22Rv1 (cell line): ENCODE results near the gene CHCHD4.
A peak's percentile ranks its signal among the peaks of the same experiment; 100 is the strongest.

ENCODE experiments used
- H3K27ac ChIP-seq: fragments of 450-650 bp; 2 replicates; pipeline ENCODE4 v1.5.1; 2017
- ZFX ChIP-seq: fragments of 450-650 bp; IDR thresholded peaks from 2 replicates; pipeline ENCODE4 v1.6.1; 2017; ENCODE audit warnings: antibody characterized with exemption, borderline replicate concordance
- TF ChIP-seq, protein P1 (sequence below): fragments of 450-650 bp; IDR thresholded peaks from 2 replicates; pipeline ENCODE4 v1.5.1; 2017; ENCODE audit warnings: mild to moderate bottlenecking

The CHCHD4 gene

DNA sequence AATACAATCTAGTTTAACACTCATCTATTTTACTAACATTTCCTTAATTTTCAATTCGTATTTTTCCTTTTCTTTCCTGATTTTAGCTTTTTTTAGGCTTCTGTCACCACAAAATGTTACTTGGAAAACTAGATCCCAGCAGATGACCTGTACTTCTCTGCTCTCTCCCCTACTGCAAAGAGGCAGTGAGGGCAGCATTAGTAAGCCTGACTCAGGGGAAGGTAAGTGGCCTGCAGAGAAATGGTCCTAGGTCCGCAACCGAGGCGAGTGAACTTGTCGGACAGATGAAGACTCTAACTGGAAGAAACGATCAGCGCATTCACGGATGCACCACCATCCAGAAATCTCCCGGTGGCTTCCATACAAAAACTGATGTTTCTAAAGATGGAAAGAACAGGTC, 20.6 kb upstream of the CHCHD4 start:
- no peak for TF ChIP-seq ZFX
- TF ChIP-seq, protein P1, sequence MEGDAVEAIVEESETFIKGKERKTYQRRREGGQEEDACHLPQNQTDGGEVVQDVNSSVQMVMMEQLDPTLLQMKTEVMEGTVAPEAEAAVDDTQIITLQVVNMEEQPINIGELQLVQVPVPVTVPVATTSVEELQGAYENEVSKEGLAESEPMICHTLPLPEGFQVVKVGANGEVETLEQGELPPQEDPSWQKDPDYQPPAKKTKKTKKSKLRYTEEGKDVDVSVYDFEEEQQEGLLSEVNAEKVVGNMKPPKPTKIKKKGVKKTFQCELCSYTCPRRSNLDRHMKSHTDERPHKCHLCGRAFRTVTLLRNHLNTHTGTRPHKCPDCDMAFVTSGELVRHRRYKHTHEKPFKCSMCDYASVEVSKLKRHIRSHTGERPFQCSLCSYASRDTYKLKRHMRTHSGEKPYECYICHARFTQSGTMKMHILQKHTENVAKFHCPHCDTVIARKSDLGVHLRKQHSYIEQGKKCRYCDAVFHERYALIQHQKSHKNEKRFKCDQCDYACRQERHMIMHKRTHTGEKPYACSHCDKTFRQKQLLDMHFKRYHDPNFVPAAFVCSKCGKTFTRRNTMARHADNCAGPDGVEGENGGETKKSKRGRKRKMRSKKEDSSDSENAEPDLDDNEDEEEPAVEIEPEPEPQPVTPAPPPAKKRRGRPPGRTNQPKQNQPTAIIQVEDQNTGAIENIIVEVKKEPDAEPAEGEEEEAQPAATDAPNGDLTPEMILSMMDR, result no peak
- peak overlapping the region; percentile 51 for H3K27ac ChIP-seq

DNA sequence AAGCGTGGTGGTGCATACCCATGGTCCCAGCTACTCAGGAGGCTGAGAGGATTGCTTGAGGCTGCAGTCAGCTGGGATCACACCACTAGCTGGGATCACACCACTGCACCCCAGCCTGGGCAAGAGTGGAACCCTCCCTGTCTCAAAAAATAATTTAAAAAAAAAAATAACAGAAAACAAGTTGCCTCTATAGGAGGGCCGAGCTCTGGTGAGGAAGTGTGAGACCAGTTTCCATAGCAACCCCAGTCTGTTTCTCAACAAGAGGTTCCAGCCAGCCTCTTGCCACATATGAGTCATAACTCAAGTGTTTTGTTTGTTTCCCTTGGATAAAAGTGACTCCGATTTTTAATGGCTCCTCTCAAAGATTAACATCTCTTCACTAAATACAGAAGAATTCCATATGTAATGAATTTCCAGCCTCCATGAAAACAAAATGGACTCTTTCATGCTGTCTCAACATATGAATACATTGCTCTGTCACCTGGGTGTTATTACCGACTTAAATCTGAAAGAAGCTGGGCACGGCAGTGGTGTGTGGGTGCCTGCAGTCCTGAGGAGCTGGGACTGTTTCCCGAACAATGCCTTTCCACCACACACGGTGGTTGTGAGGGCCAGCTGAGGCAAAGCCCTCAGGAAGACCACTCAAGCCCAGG, 19.9 kb upstream of the CHCHD4 start:
- TF ChIP-seq, protein P1, result no peak
- TF ChIP-seq ZFX, result no peak
- peak overlapping the region; percentile 51 for H3K27ac ChIP-seq

DNA sequence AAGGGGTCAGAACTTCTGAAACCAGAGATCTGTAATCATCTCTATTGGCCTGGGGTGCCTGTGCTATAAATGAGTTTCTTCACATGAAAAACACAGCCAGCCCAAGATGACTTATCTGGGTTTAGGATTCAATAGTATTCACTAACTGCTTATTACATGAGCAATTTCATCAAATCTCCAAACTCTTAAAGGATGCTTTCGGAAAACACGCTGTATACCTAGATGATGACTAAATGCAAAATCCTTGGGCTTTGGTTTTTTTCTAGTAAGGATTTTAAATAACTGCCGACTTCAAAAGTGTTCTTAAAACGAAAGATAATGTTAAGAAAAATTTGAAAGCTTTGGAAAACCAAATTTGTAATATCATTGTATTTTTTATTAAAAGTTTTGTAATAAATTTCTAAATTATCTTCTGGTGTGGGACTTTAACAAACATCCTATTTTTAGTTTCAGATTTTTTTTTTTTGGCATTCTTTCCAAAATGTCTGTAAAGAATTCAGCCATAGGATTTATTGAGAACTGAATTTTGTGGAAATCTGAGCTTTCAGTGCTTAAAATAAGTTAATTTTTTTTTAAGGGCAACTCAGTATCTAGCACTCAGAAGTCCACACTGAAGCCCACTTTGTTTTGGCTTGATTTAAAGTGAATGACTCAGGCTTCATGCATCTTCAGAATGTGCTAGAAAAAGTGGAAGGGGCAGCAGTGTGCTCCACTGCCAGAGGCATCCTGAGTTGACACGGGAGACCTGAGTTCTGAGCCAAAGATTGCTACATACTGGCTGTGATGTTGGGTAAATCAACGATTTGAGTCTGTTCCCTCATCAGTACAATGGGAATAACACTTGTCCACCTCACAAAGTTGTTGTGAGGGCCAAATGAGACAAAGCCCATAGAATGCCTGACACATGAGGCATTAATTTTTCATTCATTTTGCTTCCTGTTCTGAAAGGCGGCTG, 18.9 kb upstream of the CHCHD4 start:
- H3K27ac ChIP-seq, result peak overlapping the region; percentile 51
- TF ChIP-seq, protein P1, result no peak
- TF ChIP-seq ZFX, result no peak

DNA sequence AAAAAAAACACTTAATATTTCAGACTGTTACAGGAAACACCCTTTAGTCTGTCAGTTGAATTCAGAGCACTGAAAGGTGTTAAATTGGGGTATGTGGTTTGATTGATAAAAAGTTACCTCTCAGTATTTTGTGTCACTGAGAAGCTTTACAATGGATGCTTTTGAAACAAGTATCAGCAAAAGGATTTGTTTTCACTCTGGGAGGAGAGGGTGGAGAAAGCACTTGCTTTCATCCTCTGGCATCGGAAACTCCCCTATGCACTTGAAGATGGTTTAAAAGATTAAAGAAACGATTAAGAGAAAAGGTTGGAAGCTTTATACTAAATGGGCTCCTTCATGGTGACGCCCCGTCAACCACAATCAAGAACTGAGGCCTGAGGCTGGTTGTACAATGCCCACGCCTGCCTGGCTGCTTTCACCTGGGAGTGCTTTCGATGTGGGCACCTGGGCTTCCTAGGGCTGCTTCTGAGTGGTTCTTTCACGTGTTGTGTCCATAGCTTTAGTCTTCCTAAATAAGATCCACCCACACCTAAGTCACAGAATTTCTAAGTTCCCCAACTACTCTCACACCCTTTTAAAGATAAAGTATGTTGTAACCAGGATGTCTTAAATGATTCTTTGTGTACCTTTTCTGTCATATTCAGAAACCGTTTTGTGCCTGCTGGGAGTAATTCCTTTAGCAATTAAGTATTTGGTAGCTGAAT, 18.0 kb upstream of the CHCHD4 start:
- H3K27ac ChIP-seq, result peak overlapping the region; percentile 51; the same call in 1 of the 2 replicates
- TF ChIP-seq, protein P1, result no peak
- TF ChIP-seq ZFX, result no peak

DNA sequence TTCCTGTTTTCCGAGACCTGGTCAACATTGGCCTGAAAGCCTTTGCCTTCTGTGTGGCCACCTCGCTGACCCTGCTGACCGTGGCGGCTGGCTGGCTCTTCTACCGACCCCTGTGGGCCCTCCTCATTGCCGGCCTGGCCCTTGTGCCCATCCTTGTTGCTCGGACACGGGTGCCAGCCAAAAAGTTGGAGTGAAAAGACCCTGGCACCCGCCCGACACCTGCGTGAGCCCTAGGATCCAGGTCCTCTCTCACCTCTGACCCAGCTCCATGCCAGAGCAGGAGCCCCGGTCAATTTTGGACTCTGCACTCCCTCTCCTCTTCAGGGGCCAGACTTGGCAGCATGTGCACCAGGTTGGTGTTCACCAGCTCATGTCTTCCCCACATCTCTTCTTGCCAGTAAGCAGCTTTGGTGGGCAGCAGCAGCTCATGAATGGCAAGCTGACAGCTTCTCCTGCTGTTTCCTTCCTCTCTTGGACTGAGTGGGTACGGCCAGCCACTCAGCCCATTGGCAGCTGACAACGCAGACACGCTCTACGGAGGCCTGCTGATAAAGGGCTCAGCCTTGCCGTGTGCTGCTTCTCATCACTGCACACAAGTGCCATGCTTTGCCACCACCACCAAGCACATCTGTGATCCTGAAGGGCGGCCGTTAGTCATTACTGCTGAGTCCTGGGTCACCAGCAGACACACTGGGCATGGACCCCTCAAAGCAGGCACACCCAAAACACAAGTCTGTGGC, 17.1 kb upstream of the CHCHD4 start:
- H3K27ac ChIP-seq, result no peak overlapping the region
- TF ChIP-seq, protein P1, result no peak
- no peak for TF ChIP-seq ZFX

DNA sequence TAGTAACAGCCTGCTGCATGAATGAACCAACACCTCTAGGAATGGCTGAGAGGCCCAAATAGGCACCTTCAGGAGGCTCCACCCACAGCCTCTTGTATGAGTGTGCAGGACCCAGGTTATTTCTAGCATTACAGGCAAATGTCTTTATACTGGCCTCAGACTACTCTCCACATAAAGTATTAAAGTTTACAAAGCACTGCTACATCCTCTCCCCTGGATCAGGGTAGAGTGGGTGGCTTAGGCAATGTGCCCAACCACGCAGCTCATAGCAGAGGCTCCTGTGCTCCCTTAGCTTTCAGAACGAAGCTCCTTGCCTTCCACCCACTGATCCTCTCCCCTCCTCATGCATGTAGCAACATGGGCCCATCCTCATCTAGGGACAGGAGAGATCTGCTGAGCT, 16.5 kb upstream of the CHCHD4 start:
- no peak overlapping the region for H3K27ac ChIP-seq
- TF ChIP-seq ZFX, result no peak
- TF ChIP-seq, protein P1, result no peak
